ENCODE measurements around the gene FGF18.
"Not testable (repeated sequence)": the region's sequence is repeated elsewhere in the genome, so short reads cannot be mapped to it uniquely, and the experiment has no call there.

The FGF18 gene

GRCh38 chr5:171418982-171419687, at the start of gene FGF18:
Gene FGF18, plus strand, starts transcription at chr5:171419647. Its CDS starts 553 bp downstream, at chr5:171420200.
- H3K4me3 ChIP-seq (replicated peaks in 1 of 2; ENCODE audit: low read depth in 2 of 2, low read length in 2 of 2), result peak within 1 kb of the TSS; percentile 35 to 43
- TF ChIP-seq, protein P1, sequence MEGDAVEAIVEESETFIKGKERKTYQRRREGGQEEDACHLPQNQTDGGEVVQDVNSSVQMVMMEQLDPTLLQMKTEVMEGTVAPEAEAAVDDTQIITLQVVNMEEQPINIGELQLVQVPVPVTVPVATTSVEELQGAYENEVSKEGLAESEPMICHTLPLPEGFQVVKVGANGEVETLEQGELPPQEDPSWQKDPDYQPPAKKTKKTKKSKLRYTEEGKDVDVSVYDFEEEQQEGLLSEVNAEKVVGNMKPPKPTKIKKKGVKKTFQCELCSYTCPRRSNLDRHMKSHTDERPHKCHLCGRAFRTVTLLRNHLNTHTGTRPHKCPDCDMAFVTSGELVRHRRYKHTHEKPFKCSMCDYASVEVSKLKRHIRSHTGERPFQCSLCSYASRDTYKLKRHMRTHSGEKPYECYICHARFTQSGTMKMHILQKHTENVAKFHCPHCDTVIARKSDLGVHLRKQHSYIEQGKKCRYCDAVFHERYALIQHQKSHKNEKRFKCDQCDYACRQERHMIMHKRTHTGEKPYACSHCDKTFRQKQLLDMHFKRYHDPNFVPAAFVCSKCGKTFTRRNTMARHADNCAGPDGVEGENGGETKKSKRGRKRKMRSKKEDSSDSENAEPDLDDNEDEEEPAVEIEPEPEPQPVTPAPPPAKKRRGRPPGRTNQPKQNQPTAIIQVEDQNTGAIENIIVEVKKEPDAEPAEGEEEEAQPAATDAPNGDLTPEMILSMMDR (IDR thresholded peaks at IDR 0.05; ENCODE audit: low read depth, low read length), result no peak
- peak; percentile 50 to 51 for DNase-seq (ENCODE audit: low read depth in 2 of 2)

DNA sequence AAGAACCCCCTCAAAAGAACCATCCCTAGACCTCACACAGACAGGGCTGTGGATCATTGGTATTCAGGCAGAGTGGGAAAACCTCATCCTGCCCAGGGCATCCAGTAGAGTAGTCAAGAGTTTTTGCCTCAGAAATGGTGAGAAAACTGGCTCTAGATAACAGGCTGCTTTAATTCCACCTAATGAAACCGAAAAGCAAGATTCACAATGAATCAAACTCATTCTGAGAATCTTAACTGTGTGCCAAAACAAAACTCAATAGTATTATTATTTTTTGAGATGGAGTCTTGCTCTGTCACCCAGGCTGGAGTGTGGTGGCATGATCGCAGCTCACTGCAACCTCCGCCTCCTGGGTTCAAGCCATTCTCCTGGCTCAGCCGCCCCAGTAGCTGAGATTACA, 49.5 kb upstream of the FGF18 start:
- TF ChIP-seq, protein P1 (IDR thresholded peaks at IDR 0.05; ENCODE audit: low read depth, low read length), result no peak
- DNase-seq (ENCODE audit: low read depth in 2 of 2), result no peak

GRCh38 chr5:171370881-171371280, 48.6 kb upstream of the FGF18 start:
- not testable (repeated sequence) for H3K4me3 ChIP-seq (replicated peaks in 1 of 2; ENCODE audit: low read depth in 2 of 2, low read length in 2 of 2); DNase-seq (ENCODE audit: low read depth in 2 of 2)

More for the DNA sequence above, 49.5 kb upstream of the FGF18 start:
- H3K4me3 ChIP-seq (replicated peaks in 1 of 2; ENCODE audit: low read depth in 2 of 2, low read length in 2 of 2), result no peak overlapping the region

DNA sequence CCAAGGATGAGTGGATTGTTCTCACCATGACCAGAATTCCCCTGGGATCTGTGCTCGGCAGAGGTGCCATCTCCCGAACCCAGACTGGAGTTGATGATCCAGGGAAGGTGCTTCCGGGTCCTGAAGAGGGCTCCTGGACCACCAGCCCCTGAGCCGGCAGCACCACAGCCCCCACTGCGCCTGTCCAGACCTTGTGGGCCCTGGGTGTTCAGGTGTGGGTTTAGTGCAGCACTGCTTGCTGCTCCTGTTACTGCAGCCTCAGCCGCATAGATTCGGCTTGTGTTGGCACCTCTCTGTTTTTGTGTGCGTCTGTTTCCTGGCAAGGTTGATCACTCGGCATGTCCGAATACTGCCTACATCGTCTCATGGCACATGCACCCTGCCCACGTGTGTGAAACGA, 48.1 kb upstream of the FGF18 start:
- no peak overlapping the region for H3K4me3 ChIP-seq (replicated peaks in 1 of 2; ENCODE audit: low read depth in 2 of 2, low read length in 2 of 2)
- TF ChIP-seq, protein P1 (IDR thresholded peaks at IDR 0.05; ENCODE audit: low read depth, low read length), result no peak

GRCh38 chr5:171379961-171380360, 39.5 kb upstream of the FGF18 start:
- TF ChIP-seq, protein P1 (IDR thresholded peaks at IDR 0.05; ENCODE audit: low read depth, low read length), result no peak
- no peak overlapping the region for H3K4me3 ChIP-seq (replicated peaks in 1 of 2; ENCODE audit: low read depth in 2 of 2, low read length in 2 of 2)
- DNase-seq (ENCODE audit: low read depth in 2 of 2), result no peak

More for the DNA sequence above, 48.1 kb upstream of the FGF18 start:
- DNase-seq (ENCODE audit: low read depth in 2 of 2), result no peak

GRCh38 chr5:171384416-171384815, 35.0 kb upstream of the FGF18 start:
- H3K4me3 ChIP-seq (replicated peaks in 1 of 2; ENCODE audit: low read depth in 2 of 2, low read length in 2 of 2); DNase-seq (ENCODE audit: low read depth in 2 of 2): not testable (repeated sequence)

DNA sequence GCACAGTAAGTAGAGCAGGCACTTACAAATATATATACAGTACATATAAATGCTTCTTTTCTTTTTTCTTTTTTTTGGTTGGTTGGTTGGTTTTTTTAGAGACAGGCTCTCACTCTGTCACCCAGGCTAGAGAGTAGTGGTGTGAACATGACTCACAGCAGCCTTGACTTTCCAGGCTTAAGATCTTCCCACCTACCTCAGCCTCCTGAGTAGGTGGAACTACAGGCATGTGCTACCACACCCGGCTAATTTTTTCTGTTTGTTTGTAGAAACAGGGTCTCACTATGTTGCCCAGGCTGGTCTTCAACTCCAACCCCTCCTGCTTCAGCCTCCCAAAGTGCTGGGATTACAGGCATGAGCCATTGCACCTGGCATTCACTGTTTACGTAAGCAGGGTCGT, 34.4 kb upstream of the FGF18 start:
- H3K4me3 ChIP-seq (replicated peaks in 1 of 2; ENCODE audit: low read depth in 2 of 2, low read length in 2 of 2); DNase-seq (ENCODE audit: low read depth in 2 of 2): not testable (repeated sequence)

DNA sequence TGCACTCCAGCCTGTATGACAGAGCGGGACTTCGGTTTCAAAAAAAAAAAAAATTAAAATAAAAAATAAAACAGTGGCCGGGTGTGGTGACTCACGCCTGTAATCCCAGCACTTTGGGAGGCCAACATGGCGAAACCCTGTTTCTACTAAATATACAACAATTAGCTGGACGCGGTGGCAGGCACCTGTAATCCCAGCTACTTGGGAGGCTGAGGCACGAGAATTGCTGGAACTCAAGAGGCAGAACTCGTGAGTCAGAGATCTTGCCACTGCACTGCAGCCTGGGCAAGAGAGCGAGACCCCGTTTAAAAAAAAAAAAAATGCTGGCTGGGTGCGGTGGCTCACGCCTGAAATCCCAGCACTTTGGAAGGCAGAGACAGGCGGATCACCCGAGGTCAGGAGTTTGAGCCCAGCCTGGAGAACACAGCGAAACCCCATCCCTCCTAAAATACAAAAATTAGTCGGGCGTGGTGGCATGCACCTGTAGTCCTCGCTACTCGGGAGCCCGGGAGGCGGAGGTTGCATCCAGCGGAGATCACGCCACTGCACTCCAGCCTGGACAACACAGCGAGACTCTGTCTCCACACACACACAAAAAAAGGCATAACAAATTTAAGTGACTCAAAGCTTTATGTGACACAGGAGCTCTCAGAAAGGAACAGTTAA, 33.3 kb upstream of the FGF18 start:
- no peak overlapping the region for H3K4me3 ChIP-seq (replicated peaks in 1 of 2; ENCODE audit: low read depth in 2 of 2, low read length in 2 of 2)

More for the DNA sequence above, 33.3 kb upstream of the FGF18 start:
- TF ChIP-seq, protein P1 (IDR thresholded peaks at IDR 0.05; ENCODE audit: low read depth, low read length), result no peak
- DNase-seq (ENCODE audit: low read depth in 2 of 2), result no peak

All from cardiac fibroblast (primary cell).